Choroid plexus epithelial cell (primary cell): ENCODE measurements around the gene RING1.

Experiments used
- DNase-seq: peaks from one replicate; pipeline ENCODE4 v3.0.0-alpha.2; 2010; ENCODE audit warnings: low read depth
- H3K4me3 ChIP-seq: 2 replicates; pipeline ENCODE4 v1.5.1; 2011; ENCODE audit warnings: low read depth, mild to moderate bottlenecking, control low read depth, low read length, moderate library complexity
- CTCF ChIP-seq: conservative IDR thresholded peaks from 2 replicates; pipeline ENCODE4 v1.5.1; 2011; ENCODE audit warnings: low read depth, mild to moderate bottlenecking, control low read depth, inconsistent platforms, low read length, moderate library complexity

RING1 gene

GRCh38 chr6:33200219-33201146 lies 7.8 kb upstream of the RING1 start, which contains the start of the genes RXRB and SLC39A7:
Gene RXRB, minus strand, starts transcription at chr6:33200665. Its CDS starts 189 bp downstream, at chr6:33200476.
Gene SLC39A7, plus strand, starts transcription at chr6:33200867. Its CDS starts 379 bp downstream, at chr6:33201246.
- peak; percentile 100 for DNase-seq
- peak within 1 kb of the TSS; percentile 94 for H3K4me3 ChIP-seq
- no peak for TF ChIP-seq CTCF

GRCh38 chr6:33201147-33201545 lies 7.2 kb upstream of the RING1 start:
- DNase-seq = no peak
- peak overlapping the region; percentile 94 for H3K4me3 ChIP-seq
- TF ChIP-seq CTCF = no peak

GRCh38 chr6:33201935-33202334 lies 6.4 kb upstream of the RING1 start:
- DNase-seq = no peak
- peak overlapping the region; percentile 94 for H3K4me3 ChIP-seq
- no peak for TF ChIP-seq CTCF

- H3K4me3 ChIP-seq = peak overlapping the region; percentile 24
- no peak for TF ChIP-seq CTCF
- no peak for DNase-seq
Observed at GRCh38 chr6:33202799-33203198, 5.5 kb upstream of the RING1 start.

- H3K4me3 ChIP-seq = peak overlapping the region; percentile 3
- DNase-seq = no peak
Observed at GRCh38 chr6:33203443-33204164, 4.7 kb upstream of the RING1 start.

GRCh38 chr6:33204165-33204414 lies 4.2 kb upstream of the RING1 start:
- H3K4me3 ChIP-seq = peak overlapping the region; percentile 32
- no peak for TF ChIP-seq CTCF
- DNase-seq = no peak

More at GRCh38 chr6:33203443-33204164, 4.7 kb upstream of the RING1 start:
- no peak for TF ChIP-seq CTCF
